OCI-LY1 (cell line): ENCODE measurements around the gene SIRT7.

Experiments
- H2AFZ ChIP-seq: fragments of 200-600 bp; sonication (generic), shearing (Covaris generic); 2 replicates; pipeline ENCODE4 v1.6.0; 2014; ENCODE audit warnings: antibody characterized with exemption, mild to moderate bottlenecking, low read length
- H3F3A ChIP-seq: fragments of 200-600 bp; sonication (generic), shearing (Covaris generic); 2 replicates; pipeline ENCODE4 v1.6.0; 2014; ENCODE audit warnings: mild to moderate bottlenecking, antibody characterized with exemption, low read length, moderate library complexity; ENCODE audit not compliant: insufficient read depth
- H3K27ac ChIP-seq: fragments of 200-600 bp; sonication (generic); 2 replicates; pipeline ENCODE4 v1.5.1; 2014; ENCODE audit warnings: low read length, mixed run types, mild to moderate bottlenecking, low read depth; ENCODE audit not compliant: poor library complexity, severe bottlenecking
- H3K27me3 ChIP-seq: fragments of 200-600 bp; sonication (generic); 2 replicates; pipeline ENCODE4 v1.6.0; 2014; ENCODE audit warnings: antibody characterized with exemption, mild to moderate bottlenecking, low read length, moderate library complexity; ENCODE audit not compliant: insufficient read depth
- H3K36me3 ChIP-seq: fragments of 200-600 bp; sonication (generic); 2 replicates; pipeline ENCODE4 v1.6.1; 2014; ENCODE audit warnings: mild to moderate bottlenecking, antibody characterized with exemption, low read length, moderate library complexity, mixed read lengths; ENCODE audit not compliant: insufficient read depth
- H3K4me1 ChIP-seq: fragments of 200-600 bp; sonication (generic); 2 replicates; pipeline ENCODE4 v1.5.1; 2014; ENCODE audit warnings: mild to moderate bottlenecking, low read length, moderate library complexity; ENCODE audit not compliant: insufficient read depth, severe bottlenecking
- H3K4me2 ChIP-seq: fragments of 200-600 bp; sonication (generic), shearing (Covaris generic); 2 replicates; pipeline ENCODE4 v1.6.1; 2014; ENCODE audit warnings: low read length
- H3K4me3 ChIP-seq: fragments of 200-600 bp; sonication (generic); 2 replicates; pipeline ENCODE4 v1.5.1; 2014; ENCODE audit warnings: low read length, low read depth, mild to moderate bottlenecking, mixed read lengths; ENCODE audit not compliant: poor library complexity, severe bottlenecking
- H3K79me2 ChIP-seq: fragments of 200-600 bp; shearing (Covaris generic); 2 replicates; pipeline ENCODE4 v1.6.1; 2016; ENCODE audit warnings: mixed run types, low read length, mixed read lengths; ENCODE audit not compliant: insufficient read depth
- H3K9ac ChIP-seq: fragments of 200-600 bp; sonication (generic), shearing (Covaris generic); 2 replicates; pipeline ENCODE4 v1.6.1; 2014; ENCODE audit warnings: mild to moderate bottlenecking, low read length, mixed read lengths
- H3K9me2 ChIP-seq: fragments of 200-600 bp; sonication (generic), shearing (Covaris generic); 2 replicates; pipeline ENCODE4 v1.6.1; 2014; ENCODE audit warnings: low read depth, mild to moderate bottlenecking, low read length, mixed read lengths
- H3K9me3 ChIP-seq: fragments of 200-600 bp; shearing (Covaris generic); 2 replicates; pipeline ENCODE4 v1.6.1; 2014; ENCODE audit warnings: low read length, mixed read lengths
- H4K20me1 ChIP-seq: fragments of 200-600 bp; sonication (generic), shearing (Covaris generic); 2 replicates; pipeline ENCODE4 v1.6.0; 2016; ENCODE audit warnings: mild to moderate bottlenecking, low read length; ENCODE audit not compliant: insufficient read depth
- CTCF ChIP-seq: fragments of 200-600 bp; sonication (generic), shearing (Covaris generic); IDR thresholded peaks from 2 replicates; pipeline ENCODE4 v1.5.1; 2017; ENCODE audit warnings: mild to moderate bottlenecking, antibody characterized with exemption, low read length, moderate library complexity, mixed read lengths
- EZH2 ChIP-seq: fragments of 200-600 bp; sonication (generic), shearing (Covaris generic); IDR thresholded peaks from 2 replicates; pipeline ENCODE4 v1.8.0; 2017; ENCODE audit warnings: borderline replicate concordance, mixed run types, mild to moderate bottlenecking, antibody characterized with exemption, low read length, moderate library complexity, mixed read lengths

Gene SIRT7

GRCh38 chr17:81913394-81914102, 4.4 kb downstream of the SIRT7 start:
- Histone ChIP-seq H3K9ac (no peak overlapping the region), H3F3A (no peaks in the 10 kb centered on the region), H3K27me3 (no peaks in the 10 kb centered on the region), H3K36me3 (peaks cover 49% of the 10 kb centered on the region), H3K9me2 (no peaks in the 10 kb centered on the region), H3K4me1 (peaks cover 36% of the 10 kb centered on the region), H3K9me3 (no peaks in the 10 kb centered on the region), H3K79me2 (no peaks in the 10 kb centered on the region), H4K20me1 (no peaks in the 10 kb centered on the region), H3K27ac (no peak overlapping the region), H2AFZ (no peak overlapping the region), H3K4me3 (no peak overlapping the region), H3K4me2 (no peak overlapping the region)
- TF ChIP-seq EZH2 (no peak), CTCF (no peak)

GRCh38 chr17:81912441-81913309, 5.3 kb downstream of the SIRT7 start:
- peaks cover 31% of the 10 kb centered on the region for H3K4me1 ChIP-seq
- no peak overlapping the region for H2AFZ ChIP-seq
- no peak overlapping the region for H3K27ac ChIP-seq
- no peak overlapping the region for H3K9ac ChIP-seq
- TF ChIP-seq CTCF (no peak), EZH2 (no peak)
- H3K4me3 ChIP-seq = no peak overlapping the region
- peaks cover 57% of the 10 kb centered on the region for H3K36me3 ChIP-seq
- H3K9me2 ChIP-seq = no peaks in the 10 kb centered on the region
- H4K20me1 ChIP-seq = no peaks in the 10 kb centered on the region
- H3F3A ChIP-seq = no peaks in the 10 kb centered on the region
- H3K27me3 ChIP-seq = no peaks in the 10 kb centered on the region
- H3K4me2 ChIP-seq = no peak overlapping the region
- H3K79me2 ChIP-seq = no peaks in the 10 kb centered on the region
- no peaks in the 10 kb centered on the region for H3K9me3 ChIP-seq

- H3K9me3 ChIP-seq = no peaks in the 10 kb centered on the region
- TF ChIP-seq CTCF = no peak
- TF ChIP-seq EZH2 = no peak
Measured at GRCh38 chr17:81911969-81912368, 6.0 kb downstream of the SIRT7 start.

More at GRCh38 chr17:81911969-81912368, 6.0 kb downstream of the SIRT7 start:
- Histone ChIP-seq H3K36me3 (peaks cover 64% of the 10 kb centered on the region), H3K79me2 (no peaks in the 10 kb centered on the region), H3K27me3 (no peaks in the 10 kb centered on the region), H3K4me3 (no peak overlapping the region), H4K20me1 (no peaks in the 10 kb centered on the region), H3K27ac (no peak overlapping the region), H3K9me2 (no peaks in the 10 kb centered on the region), H3K4me1 (peaks cover 26% of the 10 kb centered on the region), H3F3A (no peaks in the 10 kb centered on the region), H3K4me2 (peak overlapping the region; percentile 41; the same call in 1 of the 2 replicates), H3K9ac (no peak overlapping the region), H2AFZ (no peak overlapping the region)
